ENCODE results near the gene KRTAP4-7. TPM values are rescaled to one million over a fixed set of nuclear protein-coding genes. Genes with fewer than 3 reads are reported as not detected.

KRTAP4-7 gene
- total and polyA plus RNA-seq, 2 experiments from 2014 or later = not detected

GRCh38 chr17:41098481-41098880, 14.5 kb downstream of the KRTAP4-7 start:
- H3K4me3 ChIP-seq = no peak overlapping the region
- H3K4me1 ChIP-seq (ENCODE audit: insufficient read depth) = peaks cover 7% of the 10 kb centered on the region
- Mint-ChIP-seq H3K4me1 (peaks cover 32% of the 10 kb centered on the region), H3K27ac (no peak overlapping the region), H3K9me3 (peaks cover 11% of the 10 kb centered on the region; the same call in 2 of the 3 replicates), H3K36me3 (ENCODE audit: low read depth) (peaks cover 11% of the 10 kb centered on the region; the same call in 2 of the 3 replicates), H3K27me3 (ENCODE audit: insufficient read depth, low read depth, poor library complexity) (peaks cover 2% of the 10 kb centered on the region), H3K4me3 (no peak overlapping the region)
- H2AFZ ChIP-seq = no peak overlapping the region
- DNase-seq (ENCODE audit: low spot score) = no peak
- H3K79me2 ChIP-seq (replicated peaks; ENCODE audit: insufficient read depth) = no peaks in the 10 kb centered on the region
- no peak overlapping the region for H3K4me2 ChIP-seq
- TF ChIP-seq CTCF (conservative IDR thresholded peaks at IDR 0.05; ENCODE audit: low read depth in 2 of 2) (no peak), REST (IDR thresholded peaks at IDR 0.05; ENCODE audit: unreplicated experiment) (no peak), JUNB (IDR thresholded peaks at IDR 0.05; ENCODE audit: unreplicated experiment) (no peak), CREB1 (CRISPR knock-in tag; IDR thresholded peaks at IDR 0.05; ENCODE audit: low read depth) (no peak), NANOG (IDR thresholded peaks at IDR 0.05; ENCODE audit: borderline replicate concordance) (no peak), ZNF114 (CRISPR knock-in tag; IDR thresholded peaks at IDR 0.05) (no peak), ZNF462 (CRISPR knock-in tag; IDR thresholded peaks at IDR 0.05) (no peak), EZH2 (IDR thresholded peaks at IDR 0.05; ENCODE audit: low read depth, unreplicated experiment) (no peak), ZNF331 (CRISPR knock-in tag; IDR thresholded peaks at IDR 0.05; ENCODE audit: low read depth) (no peak), POLR2AphosphoS5 (IDR thresholded peaks at IDR 0.05; ENCODE audit: low read depth) (no peak), EZH2phosphoT487 (IDR thresholded peaks at IDR 0.05; ENCODE audit: unreplicated experiment) (no peak)
- TF ChIP-seq, protein P1, sequence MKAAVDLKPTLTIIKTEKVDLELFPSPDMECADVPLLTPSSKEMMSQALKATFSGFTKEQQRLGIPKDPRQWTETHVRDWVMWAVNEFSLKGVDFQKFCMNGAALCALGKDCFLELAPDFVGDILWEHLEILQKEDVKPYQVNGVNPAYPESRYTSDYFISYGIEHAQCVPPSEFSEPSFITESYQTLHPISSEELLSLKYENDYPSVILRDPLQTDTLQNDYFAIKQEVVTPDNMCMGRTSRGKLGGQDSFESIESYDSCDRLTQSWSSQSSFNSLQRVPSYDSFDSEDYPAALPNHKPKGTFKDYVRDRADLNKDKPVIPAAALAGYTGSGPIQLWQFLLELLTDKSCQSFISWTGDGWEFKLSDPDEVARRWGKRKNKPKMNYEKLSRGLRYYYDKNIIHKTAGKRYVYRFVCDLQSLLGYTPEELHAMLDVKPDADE (IDR thresholded peaks at IDR 0.05) = no peak
- no peaks in the 10 kb centered on the region for H3K9me2 ChIP-seq (ENCODE audit: insufficient read depth)
- no peaks in the 10 kb centered on the region for H4K20me1 ChIP-seq (replicated peaks; ENCODE audit: insufficient read depth)
- no peak overlapping the region for H3K27ac ChIP-seq (ENCODE audit: low read depth)
- no peak for ATAC-seq
- H3F3A ChIP-seq (replicated peaks; ENCODE audit: low read depth) = no peaks in the 10 kb centered on the region
- no peaks in the 10 kb centered on the region for H3K27me3 ChIP-seq (ENCODE audit: insufficient read depth)
- no peaks in the 10 kb centered on the region for H3K36me3 ChIP-seq (ENCODE audit: insufficient read depth)

All from GM23338 (cell line).